Panc1 (cell line): ENCODE measurements around the gene HTR4. TPM values are rescaled to one million over a fixed set of nuclear protein-coding genes. Genes with fewer than 3 reads are reported as not detected.

Source experiments
- ATAC-seq: fragments of 200-7000 bp; cut with Tn5 transposase; 2 replicates; pipeline ENCODE4 v1.9.1; 2020; ENCODE audit warnings: mild to moderate bottlenecking, moderate library complexity
- BruUV-seq: library from RNA; stranded (reverse); fragments of 400-500 nt; replicated peaks from 2 replicates; lab custom pipeline; 2021; lab: Mats Ljungman, UMichigan
- CTCF ChIA-PET: fragments of 300-600 bp; sonication (Branson Sonifier 250); formaldehyde crosslinking; loops from one replicate; lab custom pipeline; 2022; ENCODE audit warnings: antibody characterized with exemption; lab: Charles Lee
- POLR2A ChIA-PET: fragments of 300-600 bp; sonication (Branson Sonifier 250); formaldehyde crosslinking; loops from one replicate; lab custom pipeline; 2022; ENCODE audit warnings: antibody characterized with exemption; lab: Charles Lee
- DNase-seq: peaks from one replicate; pipeline ENCODE4 v3.0.0-alpha.2; 2010; ENCODE audit warnings: low read depth, low spot score
- H3K27ac ChIP-seq: 2 replicates; pipeline ENCODE4 v1.5.1; 2011; ENCODE audit warnings: mild to moderate bottlenecking, low read length, inconsistent platforms
- H3K27me3 ChIP-seq: fragments of 200-500 bp; sonication (Bioruptor generic); 2 replicates; pipeline ENCODE4 v1.6.0; 2014; ENCODE audit warnings: low read length, inconsistent platforms; ENCODE audit not compliant: control insufficient read depth, insufficient read depth
- H3K36me3 ChIP-seq: fragments of 200-500 bp; sonication (Bioruptor generic); 2 replicates; pipeline ENCODE4 v1.5.1; 2014; ENCODE audit warnings: inconsistent platforms, mild to moderate bottlenecking, low read length, moderate library complexity; ENCODE audit not compliant: control insufficient read depth, insufficient read depth
- H3K4me1 ChIP-seq: 2 replicates; pipeline ENCODE4 v1.5.1; 2011; ENCODE audit warnings: inconsistent platforms, mild to moderate bottlenecking, low read length, moderate library complexity; ENCODE audit not compliant: control insufficient read depth, insufficient read depth
- H3K4me3 ChIP-seq, 2 experiments: 2 replicates each; pipeline ENCODE4 v1.5.1; 2011 to 2012; ENCODE audit warnings: low read depth in 2 of 2, low read length in 2 of 2, mild to moderate bottlenecking in 2 of 2, inconsistent platforms in 1 of 2, moderate library complexity in 1 of 2
- H3K9me3 ChIP-seq: fragments of 200-500 bp; sonication (Bioruptor generic); 2 replicates; pipeline ENCODE4 v1.5.1; 2014; ENCODE audit warnings: low read depth, mild to moderate bottlenecking, inconsistent platforms, low read length, moderate library complexity; ENCODE audit not compliant: control insufficient read depth, insufficient read depth
- POLR2AphosphoS5 ChIP-seq: IDR thresholded peaks from 2 replicates; pipeline ENCODE4 v1.6.1; 2012; ENCODE audit warnings: mild to moderate bottlenecking, low read depth, low read length, moderate library complexity
- REST ChIP-seq, 2 experiments: IDR thresholded peaks; 2 replicates each; pipeline ENCODE4 v1.6.1; 2011 to 2012; ENCODE audit warnings: low read depth in 2 of 2, control low read depth in 1 of 2, low read length in 1 of 2, mild to moderate bottlenecking in 1 of 2, moderate library complexity in 1 of 2; ENCODE audit not compliant: insufficient read depth in 1 of 2
- SIN3A ChIP-seq: IDR thresholded peaks from 2 replicates; pipeline ENCODE4 v1.6.1; 2012; ENCODE audit warnings: low read depth, mild to moderate bottlenecking, low read length, moderate library complexity, borderline replicate concordance; ENCODE audit not compliant: insufficient read depth
- TCF7L2 ChIP-seq: IDR thresholded peaks from 2 replicates; pipeline ENCODE4 v1.6.1; 2011; ENCODE audit warnings: mild to moderate bottlenecking, low read depth, low read length, inconsistent platforms
- in situ Hi-C: cut with HindIII; loops from 2 replicates; pipeline ENCODE4 v1.10.0; 2016; ENCODE audit warnings: low sequenced_read_pairs, low pct_unique_long_range_greater_than_20kb
- intact Hi-C: fragments of 100-400 bp; cut with micrococcal nuclease; formaldehyde crosslinking; loops from one replicate; pipeline ENCODE4 v1.10.0; 2022; ENCODE audit not compliant: unreplicated experiment
- total RNA-seq: library from RNA; stranded (reverse); gene quantifications from one replicate; pipeline ENCODE4 v1.2.1, GENCODE V29; 2021; ENCODE audit not compliant: unreplicated experiment
- TF ChIP-seq, protein P1 (sequence below): fragments of 450-650 bp; IDR thresholded peaks from 2 replicates; pipeline ENCODE4 v1.5.1; 2017; ENCODE audit warnings: mild to moderate bottlenecking

Gene HTR4
- total RNA-seq, 1 experiment from 2014 or later, result not detected

DNA sequence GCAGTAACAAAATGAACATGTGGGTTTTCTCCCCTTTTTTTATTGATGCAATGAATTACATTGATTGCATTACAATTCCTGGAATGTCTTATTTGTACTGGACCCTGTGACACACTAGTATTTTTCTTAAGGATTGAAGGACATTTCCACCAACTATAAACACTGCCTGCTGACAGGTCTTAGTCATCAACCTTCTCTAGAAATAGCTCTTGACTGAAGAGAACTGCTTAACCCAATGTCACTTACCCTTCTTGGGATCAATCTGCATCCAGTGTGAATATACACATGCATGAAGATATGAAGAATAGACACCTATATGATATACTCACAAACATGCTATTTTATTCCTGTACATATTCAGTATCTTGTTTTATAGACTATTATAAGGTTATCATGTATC is 140.0 kb downstream of the HTR4 start:
- Histone ChIP-seq H3K4me3 (no peak overlapping the region), H3K4me1 (no peaks in the 10 kb centered on the region), H3K27ac (no peak overlapping the region), H3K9me3 (peaks cover 3% of the 10 kb centered on the region; the same call in 1 of the 2 replicates), H3K36me3 (no peaks in the 10 kb centered on the region), H3K27me3 (no peaks in the 10 kb centered on the region)
- CTCF ChIA-PET, result no interaction called here
- in situ Hi-C loops (no loop called here), intact Hi-C loops (no loop called here)
- POLR2A ChIA-PET, result no interaction called here
- ATAC-seq (no peak), DNase-seq (no peak)
- no TSS peak for BruUV-seq
- no peak for TF ChIP-seq TCF7L2
- TF ChIP-seq, protein P1, sequence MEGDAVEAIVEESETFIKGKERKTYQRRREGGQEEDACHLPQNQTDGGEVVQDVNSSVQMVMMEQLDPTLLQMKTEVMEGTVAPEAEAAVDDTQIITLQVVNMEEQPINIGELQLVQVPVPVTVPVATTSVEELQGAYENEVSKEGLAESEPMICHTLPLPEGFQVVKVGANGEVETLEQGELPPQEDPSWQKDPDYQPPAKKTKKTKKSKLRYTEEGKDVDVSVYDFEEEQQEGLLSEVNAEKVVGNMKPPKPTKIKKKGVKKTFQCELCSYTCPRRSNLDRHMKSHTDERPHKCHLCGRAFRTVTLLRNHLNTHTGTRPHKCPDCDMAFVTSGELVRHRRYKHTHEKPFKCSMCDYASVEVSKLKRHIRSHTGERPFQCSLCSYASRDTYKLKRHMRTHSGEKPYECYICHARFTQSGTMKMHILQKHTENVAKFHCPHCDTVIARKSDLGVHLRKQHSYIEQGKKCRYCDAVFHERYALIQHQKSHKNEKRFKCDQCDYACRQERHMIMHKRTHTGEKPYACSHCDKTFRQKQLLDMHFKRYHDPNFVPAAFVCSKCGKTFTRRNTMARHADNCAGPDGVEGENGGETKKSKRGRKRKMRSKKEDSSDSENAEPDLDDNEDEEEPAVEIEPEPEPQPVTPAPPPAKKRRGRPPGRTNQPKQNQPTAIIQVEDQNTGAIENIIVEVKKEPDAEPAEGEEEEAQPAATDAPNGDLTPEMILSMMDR, result no peak

- H3K27me3 ChIP-seq, result no peaks in the 10 kb centered on the region
- no peaks in the 10 kb centered on the region for H3K4me1 ChIP-seq
- BruUV-seq, result no TSS peak
- ChIA-PET CTCF (no interaction called here), POLR2A (no interaction called here)
- H3K27ac ChIP-seq, result no peak overlapping the region
- in situ Hi-C loops, result no loop called here
- intact Hi-C loops, result no loop called here
- ATAC-seq, result no peak
- H3K9me3 ChIP-seq, result peaks cover 3% of the 10 kb centered on the region; the same call in 1 of the 2 replicates
- TF ChIP-seq, protein P1, result no peak
- TF ChIP-seq SIN3A (no peak), REST (IDR thresholded peaks at IDR 0.05; ENCODE audit: insufficient read depth in 1 of 2, low read depth in 2 of 2, low read length in 1 of 2) (no peak), TCF7L2 (no peak), POLR2AphosphoS5 (no peak)
- H3K4me3 ChIP-seq, result no peak overlapping the region
- DNase-seq, result no peak
- no peaks in the 10 kb centered on the region for H3K36me3 ChIP-seq
Measured at GRCh38 chr5:148512498-148512897, 141.8 kb downstream of the HTR4 start.
